GM12873 (cell line): Measurements from ENCODE around the gene SKP2.

Experiments
- TF ChIP-seq, protein P1 (sequence below): IDR thresholded peaks from 2 replicates; pipeline ENCODE4 v1.5.1; 2012; ENCODE audit warnings: low read depth, mild to moderate bottlenecking, moderate library complexity, low read length, control low read depth; ENCODE audit not compliant: insufficient read depth; ENCODE audit errors: missing control alignments

Gene SKP2

DNA sequence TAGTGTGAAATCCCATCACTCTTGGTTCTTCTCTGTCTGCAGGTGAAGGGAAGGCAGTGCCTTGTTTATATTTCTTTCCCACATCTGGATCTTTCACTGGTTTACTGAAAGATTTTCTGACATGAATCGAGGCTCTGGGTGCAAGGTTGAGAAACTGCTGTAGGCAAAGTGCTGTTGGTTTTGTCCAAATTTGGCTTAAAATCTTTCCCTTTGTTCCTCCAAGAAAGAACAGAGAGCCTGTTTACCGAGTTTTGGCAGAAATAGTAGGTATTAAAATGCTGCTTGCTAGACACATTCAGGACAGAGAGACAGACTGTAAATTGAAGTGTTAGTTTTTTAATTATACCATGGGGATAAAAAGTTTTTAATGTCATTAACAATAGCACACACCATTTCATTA, 21.5 kb downstream of the SKP2 start:
- TF ChIP-seq, protein P1, sequence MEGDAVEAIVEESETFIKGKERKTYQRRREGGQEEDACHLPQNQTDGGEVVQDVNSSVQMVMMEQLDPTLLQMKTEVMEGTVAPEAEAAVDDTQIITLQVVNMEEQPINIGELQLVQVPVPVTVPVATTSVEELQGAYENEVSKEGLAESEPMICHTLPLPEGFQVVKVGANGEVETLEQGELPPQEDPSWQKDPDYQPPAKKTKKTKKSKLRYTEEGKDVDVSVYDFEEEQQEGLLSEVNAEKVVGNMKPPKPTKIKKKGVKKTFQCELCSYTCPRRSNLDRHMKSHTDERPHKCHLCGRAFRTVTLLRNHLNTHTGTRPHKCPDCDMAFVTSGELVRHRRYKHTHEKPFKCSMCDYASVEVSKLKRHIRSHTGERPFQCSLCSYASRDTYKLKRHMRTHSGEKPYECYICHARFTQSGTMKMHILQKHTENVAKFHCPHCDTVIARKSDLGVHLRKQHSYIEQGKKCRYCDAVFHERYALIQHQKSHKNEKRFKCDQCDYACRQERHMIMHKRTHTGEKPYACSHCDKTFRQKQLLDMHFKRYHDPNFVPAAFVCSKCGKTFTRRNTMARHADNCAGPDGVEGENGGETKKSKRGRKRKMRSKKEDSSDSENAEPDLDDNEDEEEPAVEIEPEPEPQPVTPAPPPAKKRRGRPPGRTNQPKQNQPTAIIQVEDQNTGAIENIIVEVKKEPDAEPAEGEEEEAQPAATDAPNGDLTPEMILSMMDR, result no peak

DNA sequence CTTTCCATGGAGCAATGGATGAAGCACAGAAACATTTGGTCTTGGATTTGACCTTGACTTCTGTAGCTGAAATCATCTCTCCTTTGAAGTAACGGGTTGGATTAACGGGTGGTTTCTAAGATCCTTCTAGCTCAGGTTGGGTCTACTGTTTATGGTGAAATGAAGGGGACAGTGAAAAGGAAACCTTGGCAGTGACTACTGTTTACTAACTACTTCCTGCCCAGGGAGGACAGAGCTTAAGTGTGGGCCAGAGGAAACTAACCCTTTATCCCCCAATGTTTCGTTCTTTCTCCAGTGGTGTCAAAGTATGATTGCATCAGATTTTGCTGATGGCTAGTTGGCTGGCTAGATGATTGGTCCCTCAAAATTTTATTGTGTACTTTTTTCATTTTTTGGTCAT, 22.2 kb downstream of the SKP2 start:
- TF ChIP-seq, protein P1, result no peak

DNA sequence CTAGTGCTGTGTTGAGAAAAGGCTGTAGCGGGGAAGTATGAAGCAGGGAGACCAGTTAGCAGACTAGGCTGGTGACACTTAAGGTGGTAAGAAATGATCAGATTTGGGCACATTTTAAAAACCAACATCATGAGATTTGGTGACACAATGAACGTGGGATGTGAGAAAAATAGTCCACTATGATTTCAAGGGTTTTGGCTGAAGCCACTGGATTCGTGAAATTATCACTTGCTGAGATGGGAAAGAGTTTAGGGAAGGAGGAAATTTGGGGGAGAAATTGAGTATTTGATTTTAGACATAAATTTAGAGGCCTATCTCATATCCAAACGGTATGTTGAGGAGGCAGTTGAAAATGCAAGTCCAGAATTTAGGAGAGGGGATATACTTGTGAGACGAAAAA, 23.1 kb downstream of the SKP2 start:
- TF ChIP-seq, protein P1, result no peak

DNA sequence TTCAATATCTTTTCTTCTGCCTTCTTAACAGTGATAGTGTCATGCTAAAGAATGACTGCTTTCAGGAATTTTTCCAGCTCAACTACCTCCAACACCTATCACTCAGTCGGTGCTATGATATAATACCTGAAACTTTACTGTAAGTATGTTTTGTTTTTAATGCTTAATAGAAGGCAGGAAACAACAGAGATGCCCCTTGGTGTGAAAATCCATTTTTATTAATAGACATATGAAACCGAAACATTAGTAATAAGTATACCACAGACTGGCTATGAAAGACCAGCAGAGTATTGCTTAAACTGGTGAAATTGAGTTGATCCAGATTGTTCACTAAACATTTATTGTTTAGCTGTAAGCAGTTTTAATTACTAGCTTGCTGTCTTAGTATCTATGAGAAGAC, 25.2 kb downstream of the SKP2 start:
- TF ChIP-seq, protein P1, result no peak

DNA sequence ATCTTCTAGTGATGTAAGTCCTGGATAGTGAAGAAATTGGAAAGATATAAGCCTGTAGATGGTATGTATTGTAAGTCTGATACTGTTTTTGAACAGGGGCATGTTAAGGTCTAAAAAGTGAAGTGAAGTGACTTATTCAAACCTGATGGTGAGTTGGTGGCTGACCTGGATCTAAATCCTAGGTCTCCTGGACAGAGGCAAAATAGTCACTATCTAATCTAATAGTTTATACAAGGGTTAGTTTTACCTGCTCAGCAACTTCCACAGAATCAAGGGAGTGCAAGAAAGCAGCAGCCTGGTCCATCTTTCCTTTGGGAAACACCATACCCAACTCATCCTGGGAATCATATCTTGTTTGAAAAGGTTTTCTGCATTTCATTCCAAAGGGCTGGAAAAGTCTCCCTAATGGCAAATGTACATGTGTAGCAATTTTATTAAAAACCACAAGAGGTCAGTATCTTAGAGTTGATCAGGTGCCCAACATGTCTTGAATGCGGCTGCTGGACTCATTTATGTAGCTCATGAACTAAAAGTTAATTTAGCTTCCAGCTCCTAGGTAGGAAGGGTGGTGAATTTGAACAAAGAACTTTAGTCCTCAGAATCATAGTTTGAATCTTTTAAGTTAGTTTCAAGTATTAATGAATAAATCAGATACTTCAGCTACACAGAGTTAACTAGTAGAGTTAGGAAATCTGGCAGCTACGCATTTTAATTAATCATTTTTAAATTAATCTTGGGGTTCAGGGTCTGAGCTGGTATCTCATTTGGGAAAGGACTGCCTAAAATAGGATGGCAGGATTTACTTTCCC, 26.0 kb downstream of the SKP2 start:
- TF ChIP-seq, protein P1, result peak; percentile 35

DNA sequence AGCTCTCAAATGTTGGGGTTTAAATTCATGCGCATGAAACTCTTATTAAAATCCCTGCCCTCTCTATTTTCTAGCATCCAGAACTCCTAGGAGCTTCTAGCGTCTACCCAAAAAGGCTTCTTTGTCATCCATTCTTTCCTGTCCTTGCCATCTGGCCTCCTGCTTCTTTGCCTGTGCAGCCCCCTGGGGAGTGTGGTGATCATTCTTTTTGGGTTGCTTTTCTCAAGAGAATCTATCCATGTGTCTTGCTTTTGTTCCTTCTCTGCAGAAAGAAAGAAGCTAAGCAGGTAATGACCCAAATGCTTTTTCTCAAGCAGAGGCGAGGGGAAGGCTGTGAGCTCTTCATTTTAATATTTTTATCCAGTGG, 26.6 kb downstream of the SKP2 start:
- TF ChIP-seq, protein P1, result no peak

DNA sequence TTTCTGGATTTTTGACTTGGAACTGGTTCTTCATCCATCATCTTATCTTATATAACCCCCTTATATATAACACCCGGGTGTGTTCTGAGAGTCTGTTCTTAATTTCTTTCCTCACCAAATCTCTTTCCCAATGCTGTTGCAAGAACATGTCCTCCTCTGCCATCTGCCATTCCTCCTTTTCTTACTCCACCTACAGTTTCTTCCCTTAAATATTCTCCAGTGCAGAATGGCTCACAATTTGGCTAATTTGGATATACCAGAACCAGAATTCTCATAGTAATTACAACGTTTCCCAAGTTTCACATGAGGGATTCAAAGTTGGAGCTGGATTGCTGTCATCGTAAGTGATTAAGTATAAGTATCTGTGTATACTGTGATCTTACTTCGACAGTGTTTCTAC, 28.0 kb downstream of the SKP2 start:
- TF ChIP-seq, protein P1, result no peak
